Measurements from ENCODE around the gene LAMA3. TPM values are rescaled to one million over a fixed set of nuclear protein-coding genes. Genes with fewer than 3 reads are reported as not detected.

LAMA3 gene
- total and polyA plus RNA-seq, 12 donors = 1.6 to 10.2 (median 4.0) TPM

GRCh38 chr18:23924813-23925212 is 235.6 kb downstream of the LAMA3 start:
- intact Hi-C loops (cut with DNase I) = no loop called here
- 95 to 96% methylated on average over 1 of the region's 1 CpG; no CpG with 5 or more reads in 2 of the 4 donors for WGBS, 4 donors
- H3K4me3 ChIP-seq = no peak overlapping the region
- TF ChIP-seq CTCF (IDR thresholded peaks at IDR 0.05) (no peak), POLR2A (IDR thresholded peaks at IDR 0.05) (no peak)
- no peaks in the 10 kb centered on the region for H3K36me3 ChIP-seq (replicated peaks in 1 of 2)
- DNase-seq = no peak
- no peaks in the 10 kb centered on the region for H3K27me3 ChIP-seq
- no peaks in the 10 kb centered on the region for H3K9me3 ChIP-seq (replicated peaks in 1 of 3)
- H3K4me1 ChIP-seq (replicated peaks in 1 of 2) = no peaks in the 10 kb centered on the region
- no peak overlapping the region for H3K27ac ChIP-seq

GRCh38 chr18:23926571-23926970 is 237.3 kb downstream of the LAMA3 start:
- H3K9me3 ChIP-seq (replicated peaks in 1 of 3) = no peaks in the 10 kb centered on the region
- no peak for TF ChIP-seq CTCF (IDR thresholded peaks at IDR 0.05)
- no peak for TF ChIP-seq POLR2A (IDR thresholded peaks at IDR 0.05)
- no peaks in the 10 kb centered on the region for H3K27me3 ChIP-seq
- 71 to 84% (median 78%) methylated on average over 2 of the region's 2 CpGs for WGBS, 4 donors
- no peaks in the 10 kb centered on the region for H3K36me3 ChIP-seq (replicated peaks in 1 of 2)
- no peak overlapping the region for H3K27ac ChIP-seq
- no peaks in the 10 kb centered on the region for H3K4me1 ChIP-seq (replicated peaks in 1 of 2)
- intact Hi-C loops (cut with DNase I) = no loop called here
- no peak overlapping the region for H3K4me3 ChIP-seq
- no peak for DNase-seq

- Histone ChIP-seq H3K9me3 (replicated peaks in 1 of 3) (no peaks in the 10 kb centered on the region), H3K27ac (no peak overlapping the region), H3K27me3 (no peaks in the 10 kb centered on the region), H3K36me3 (replicated peaks in 1 of 2) (no peaks in the 10 kb centered on the region), H3K4me1 (replicated peaks in 1 of 2) (peaks cover 3 to 9% of the 10 kb centered on the region in 2 donors), H3K4me3 (no peak overlapping the region)
- intact Hi-C loops (cut with DNase I) = no loop called here
- WGBS, 4 donors = 78 to 87% (median 81%) methylated on average over 13 of the region's 13 CpGs
- DNase-seq = no peak
- no peak for TF ChIP-seq CTCF (IDR thresholded peaks at IDR 0.05)
- no peak for TF ChIP-seq POLR2A (IDR thresholded peaks at IDR 0.05)
Observed at GRCh38 chr18:23927821-23928746, 238.8 kb downstream of the LAMA3 start.

- H3K9me3 ChIP-seq (replicated peaks in 1 of 3) = no peaks in the 10 kb centered on the region
- H3K27ac ChIP-seq = no peak overlapping the region
- no peak for TF ChIP-seq CTCF (IDR thresholded peaks at IDR 0.05)
- 89 to 94% (median 92%) methylated on average over 5 of the region's 5 CpGs for WGBS, 4 donors
- peaks cover 3 to 9% of the 10 kb centered on the region in 2 donors for H3K4me1 ChIP-seq (replicated peaks in 1 of 2)
- H3K27me3 ChIP-seq = no peaks in the 10 kb centered on the region
- H3K4me3 ChIP-seq = no peak overlapping the region
- no peaks in the 10 kb centered on the region for H3K36me3 ChIP-seq (replicated peaks in 1 of 2)
- DNase-seq = no peak
- intact Hi-C loops (cut with DNase I) = no loop called here
Observed at GRCh38 chr18:23929362-23929930, 240.2 kb downstream of the LAMA3 start.

Data from adrenal gland (tissue), 12 donors.